ENCODE data around the gene DDX50.
"Not testable (repeated sequence)": the region's sequence is repeated elsewhere in the genome, so short reads cannot be mapped to it uniquely, and the experiment has no call there.

DDX50 gene

GRCh38 chr10:68924593-68924992 lies 23.5 kb downstream of the DDX50 start:
- no peak for DNase-seq (ENCODE audit: low spot score)

- DNase-seq (ENCODE audit: low spot score), result no peak
Observed at GRCh38 chr10:68925489-68925888, 24.4 kb downstream of the DDX50 start.

- DNase-seq (ENCODE audit: low spot score), result not testable (repeated sequence)
Observed at GRCh38 chr10:68929157-68929556, 28.0 kb downstream of the DDX50 start.

GRCh38 chr10:68929888-68930287 lies 28.8 kb downstream of the DDX50 start:
- not testable (repeated sequence) for DNase-seq (ENCODE audit: low spot score)

- not testable (repeated sequence) for DNase-seq (ENCODE audit: low spot score)
Observed at GRCh38 chr10:68932860-68933259, 31.7 kb downstream of the DDX50 start.

- DNase-seq (ENCODE audit: low spot score), result no peak
Observed at GRCh38 chr10:68934994-68935393, 33.9 kb downstream of the DDX50 start.

GRCh38 chr10:68938117-68938516 lies 37.0 kb downstream of the DDX50 start:
- peak; percentile 12 for DNase-seq (ENCODE audit: low spot score)

- no peak for DNase-seq (ENCODE audit: low spot score)
Observed at GRCh38 chr10:68938884-68939283, 37.8 kb downstream of the DDX50 start.

- DNase-seq (ENCODE audit: low spot score), result not testable (repeated sequence)
Observed at GRCh38 chr10:68940917-68941316, 39.8 kb downstream of the DDX50 start.

GRCh38 chr10:68950598-68950997 lies 49.5 kb downstream of the DDX50 start:
- DNase-seq (ENCODE audit: low spot score), result no peak

GRCh38 chr10:68954904-68955303 lies 53.8 kb downstream of the DDX50 start:
- no peak for DNase-seq (ENCODE audit: low spot score)

GRCh38 chr10:68955355-68955831 lies 54.3 kb downstream of the DDX50 start:
- DNase-seq (ENCODE audit: low spot score), result peak; percentile 37

- DNase-seq (ENCODE audit: low spot score), result peak; percentile 96
Observed at GRCh38 chr10:68955832-68956532, 54.9 kb downstream of the DDX50 start, which contains the start of gene DDX21. DDX21 (plus strand) TSS chr10:68956170; CDS start chr10:68956226, 56 bp downstream.

- DNase-seq (ENCODE audit: low spot score), result no peak
Observed at GRCh38 chr10:68957284-68957615, 56.1 kb downstream of the DDX50 start.

- no peak for DNase-seq (ENCODE audit: low spot score)
Observed at GRCh38 chr10:68957654-68958053, 56.5 kb downstream of the DDX50 start.

- DNase-seq (ENCODE audit: low spot score), result no peak
Observed at GRCh38 chr10:68959695-68960527, 58.8 kb downstream of the DDX50 start.

GRCh38 chr10:68963151-68963550 lies 62.0 kb downstream of the DDX50 start:
- DNase-seq (ENCODE audit: low spot score), result no peak

GRCh38 chr10:68973975-68974374 lies 72.9 kb downstream of the DDX50 start:
- DNase-seq (ENCODE audit: low spot score), result no peak

- not testable (repeated sequence) for DNase-seq (ENCODE audit: low spot score)
Observed at GRCh38 chr10:68975936-68976473, 74.9 kb downstream of the DDX50 start.

GRCh38 chr10:68979738-68980137 lies 78.6 kb downstream of the DDX50 start:
- DNase-seq (ENCODE audit: low spot score), result not testable (repeated sequence)

GRCh38 chr10:68981074-68981473 lies 80.0 kb downstream of the DDX50 start:
- DNase-seq (ENCODE audit: low spot score), result no peak

GRCh38 chr10:68982389-68982788 lies 81.3 kb downstream of the DDX50 start:
- DNase-seq (ENCODE audit: low spot score), result no peak

- DNase-seq (ENCODE audit: low spot score), result no peak
Observed at GRCh38 chr10:68987611-68988010, 86.5 kb downstream of the DDX50 start.
